ENCODE data around the gene TTC16. TPM values are rescaled to one million over a fixed set of nuclear protein-coding genes. Genes with fewer than 3 reads are reported as not detected.

Gene TTC16
- total and polyA plus RNA-seq, 4 donors: 0.02 to 0.08 TPM; not detected in 2

DNA sequence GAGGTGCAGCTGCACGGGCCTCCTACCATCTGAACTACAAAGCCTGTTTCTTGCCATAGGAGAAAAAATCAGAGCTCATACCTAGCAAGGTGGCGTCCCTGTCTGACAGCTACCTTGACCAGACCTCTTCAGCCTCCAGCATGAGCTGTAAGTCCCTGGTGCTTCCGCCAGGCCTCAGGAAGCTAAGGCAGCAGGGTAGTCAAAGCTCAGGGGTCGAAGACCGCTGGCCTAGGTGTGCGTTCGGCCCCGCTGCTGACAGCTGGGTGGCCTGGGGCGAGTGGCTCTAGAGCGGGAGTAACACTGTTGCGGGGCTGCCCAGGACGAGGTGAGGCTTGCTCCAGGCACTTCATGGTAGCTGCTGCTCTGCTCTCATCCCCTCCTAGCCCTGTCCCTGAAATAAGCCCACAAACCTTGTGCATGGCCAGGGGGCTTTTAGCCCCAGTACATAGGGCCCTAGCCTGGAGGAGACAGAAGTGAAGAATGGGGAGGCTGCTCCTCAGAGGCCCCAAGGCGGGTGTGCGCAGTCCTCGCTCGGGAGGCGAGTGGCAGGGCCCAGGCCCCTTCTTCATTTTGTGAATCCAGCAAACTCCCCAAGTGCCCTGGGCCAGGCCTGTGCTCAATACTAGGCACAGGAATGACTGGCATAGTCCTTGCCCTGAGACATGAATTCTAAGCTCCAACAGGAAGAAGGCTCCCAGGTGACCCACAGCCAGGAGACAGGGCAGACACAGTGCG is 13.8 kb downstream of the TTC16 start:
- Histone ChIP-seq H3K9me3 (ENCODE audit: control insufficient read depth in 4 of 4, low read length in 3 of 4) (no peaks in the 10 kb centered on the region), H3K36me3 (ENCODE audit: control insufficient read depth in 4 of 4, insufficient read depth in 3 of 4, low read depth in 1 of 4, low read length in 3 of 4) (peaks cover 0 to 3% (median 1%) of the 10 kb centered on the region in 4 donors), H3K4me3 (ENCODE audit: low read depth in 1 of 3, low read length in 3 of 3) (no peak overlapping the region), H3K27ac (ENCODE audit: low read depth in 1 of 2, low read length in 2 of 2) (no peak overlapping the region), H3K9ac (ENCODE audit: low read depth in 1 of 2, low read length in 2 of 2) (no peak overlapping the region), H3K4me1 (ENCODE audit: control insufficient read depth in 4 of 4, insufficient read depth in 4 of 4, low read length in 3 of 4) (peaks cover under 1 to 9% (median 6%) of the 10 kb centered on the region in 4 donors), H3K27me3 (ENCODE audit: control insufficient read depth in 4 of 4, insufficient read depth in 4 of 4, low read length in 3 of 4) (no peaks in the 10 kb centered on the region)
- no peak for DNase-seq (ENCODE audit: low spot score)
- TF ChIP-seq NR2F2 (IDR thresholded peaks at IDR 0.05): no peak
- TF ChIP-seq, protein P1, sequence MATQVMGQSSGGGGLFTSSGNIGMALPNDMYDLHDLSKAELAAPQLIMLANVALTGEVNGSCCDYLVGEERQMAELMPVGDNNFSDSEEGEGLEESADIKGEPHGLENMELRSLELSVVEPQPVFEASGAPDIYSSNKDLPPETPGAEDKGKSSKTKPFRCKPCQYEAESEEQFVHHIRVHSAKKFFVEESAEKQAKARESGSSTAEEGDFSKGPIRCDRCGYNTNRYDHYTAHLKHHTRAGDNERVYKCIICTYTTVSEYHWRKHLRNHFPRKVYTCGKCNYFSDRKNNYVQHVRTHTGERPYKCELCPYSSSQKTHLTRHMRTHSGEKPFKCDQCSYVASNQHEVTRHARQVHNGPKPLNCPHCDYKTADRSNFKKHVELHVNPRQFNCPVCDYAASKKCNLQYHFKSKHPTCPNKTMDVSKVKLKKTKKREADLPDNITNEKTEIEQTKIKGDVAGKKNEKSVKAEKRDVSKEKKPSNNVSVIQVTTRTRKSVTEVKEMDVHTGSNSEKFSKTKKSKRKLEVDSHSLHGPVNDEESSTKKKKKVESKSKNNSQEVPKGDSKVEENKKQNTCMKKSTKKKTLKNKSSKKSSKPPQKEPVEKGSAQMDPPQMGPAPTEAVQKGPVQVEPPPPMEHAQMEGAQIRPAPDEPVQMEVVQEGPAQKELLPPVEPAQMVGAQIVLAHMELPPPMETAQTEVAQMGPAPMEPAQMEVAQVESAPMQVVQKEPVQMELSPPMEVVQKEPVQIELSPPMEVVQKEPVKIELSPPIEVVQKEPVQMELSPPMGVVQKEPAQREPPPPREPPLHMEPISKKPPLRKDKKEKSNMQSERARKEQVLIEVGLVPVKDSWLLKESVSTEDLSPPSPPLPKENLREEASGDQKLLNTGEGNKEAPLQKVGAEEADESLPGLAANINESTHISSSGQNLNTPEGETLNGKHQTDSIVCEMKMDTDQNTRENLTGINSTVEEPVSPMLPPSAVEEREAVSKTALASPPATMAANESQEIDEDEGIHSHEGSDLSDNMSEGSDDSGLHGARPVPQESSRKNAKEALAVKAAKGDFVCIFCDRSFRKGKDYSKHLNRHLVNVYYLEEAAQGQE (IDR thresholded peaks at IDR 0.05): no peak
- TF ChIP-seq GABPA (IDR thresholded peaks at IDR 0.05 in 1 of 2, conservative IDR thresholded peaks at IDR 0.05 in 1 of 2): no peak
- TF ChIP-seq HNF4G (IDR thresholded peaks at IDR 0.05): no peak
- no peak for TF ChIP-seq SP1 (IDR thresholded peaks at IDR 0.05)
- TF ChIP-seq, protein P2, sequence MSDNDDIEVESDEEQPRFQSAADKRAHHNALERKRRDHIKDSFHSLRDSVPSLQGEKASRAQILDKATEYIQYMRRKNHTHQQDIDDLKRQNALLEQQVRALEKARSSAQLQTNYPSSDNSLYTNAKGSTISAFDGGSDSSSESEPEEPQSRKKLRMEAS (IDR thresholded peaks at IDR 0.05): no peak
- no peak for TF ChIP-seq JUND (IDR thresholded peaks at IDR 0.05)
- TF ChIP-seq RXRA (IDR thresholded peaks at IDR 0.05): no peak
- TF ChIP-seq, protein P3, sequence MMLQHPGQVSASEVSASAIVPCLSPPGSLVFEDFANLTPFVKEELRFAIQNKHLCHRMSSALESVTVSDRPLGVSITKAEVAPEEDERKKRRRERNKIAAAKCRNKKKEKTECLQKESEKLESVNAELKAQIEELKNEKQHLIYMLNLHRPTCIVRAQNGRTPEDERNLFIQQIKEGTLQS (IDR thresholded peaks at IDR 0.05): no peak
- no peak for TF ChIP-seq YY1 (IDR thresholded peaks at IDR 0.05)
- TF ChIP-seq EGR1 (IDR thresholded peaks at IDR 0.05; ENCODE audit: low read depth in 2 of 2): no peak
- TF ChIP-seq, protein P4, sequence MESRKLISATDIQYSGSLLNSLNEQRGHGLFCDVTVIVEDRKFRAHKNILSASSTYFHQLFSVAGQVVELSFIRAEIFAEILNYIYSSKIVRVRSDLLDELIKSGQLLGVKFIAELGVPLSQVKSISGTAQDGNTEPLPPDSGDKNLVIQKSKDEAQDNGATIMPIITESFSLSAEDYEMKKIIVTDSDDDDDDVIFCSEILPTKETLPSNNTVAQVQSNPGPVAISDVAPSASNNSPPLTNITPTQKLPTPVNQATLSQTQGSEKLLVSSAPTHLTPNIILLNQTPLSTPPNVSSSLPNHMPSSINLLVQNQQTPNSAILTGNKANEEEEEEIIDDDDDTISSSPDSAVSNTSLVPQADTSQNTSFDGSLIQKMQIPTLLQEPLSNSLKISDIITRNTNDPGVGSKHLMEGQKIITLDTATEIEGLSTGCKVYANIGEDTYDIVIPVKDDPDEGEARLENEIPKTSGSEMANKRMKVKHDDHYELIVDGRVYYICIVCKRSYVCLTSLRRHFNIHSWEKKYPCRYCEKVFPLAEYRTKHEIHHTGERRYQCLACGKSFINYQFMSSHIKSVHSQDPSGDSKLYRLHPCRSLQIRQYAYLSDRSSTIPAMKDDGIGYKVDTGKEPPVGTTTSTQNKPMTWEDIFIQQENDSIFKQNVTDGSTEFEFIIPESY (IDR thresholded peaks at IDR 0.05): no peak
- TF ChIP-seq FOXA1 (IDR thresholded peaks at IDR 0.05): no peak
- no peak for TF ChIP-seq RAD21 (IDR thresholded peaks at IDR 0.05)
- TF ChIP-seq, protein P5, sequence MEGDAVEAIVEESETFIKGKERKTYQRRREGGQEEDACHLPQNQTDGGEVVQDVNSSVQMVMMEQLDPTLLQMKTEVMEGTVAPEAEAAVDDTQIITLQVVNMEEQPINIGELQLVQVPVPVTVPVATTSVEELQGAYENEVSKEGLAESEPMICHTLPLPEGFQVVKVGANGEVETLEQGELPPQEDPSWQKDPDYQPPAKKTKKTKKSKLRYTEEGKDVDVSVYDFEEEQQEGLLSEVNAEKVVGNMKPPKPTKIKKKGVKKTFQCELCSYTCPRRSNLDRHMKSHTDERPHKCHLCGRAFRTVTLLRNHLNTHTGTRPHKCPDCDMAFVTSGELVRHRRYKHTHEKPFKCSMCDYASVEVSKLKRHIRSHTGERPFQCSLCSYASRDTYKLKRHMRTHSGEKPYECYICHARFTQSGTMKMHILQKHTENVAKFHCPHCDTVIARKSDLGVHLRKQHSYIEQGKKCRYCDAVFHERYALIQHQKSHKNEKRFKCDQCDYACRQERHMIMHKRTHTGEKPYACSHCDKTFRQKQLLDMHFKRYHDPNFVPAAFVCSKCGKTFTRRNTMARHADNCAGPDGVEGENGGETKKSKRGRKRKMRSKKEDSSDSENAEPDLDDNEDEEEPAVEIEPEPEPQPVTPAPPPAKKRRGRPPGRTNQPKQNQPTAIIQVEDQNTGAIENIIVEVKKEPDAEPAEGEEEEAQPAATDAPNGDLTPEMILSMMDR (IDR thresholded peaks at IDR 0.05; ENCODE audit: low read depth, low read length, missing input control): no peak
- 90% methylated on average over 18 of the region's 18 CpGs for WGBS
